Measurements from ENCODE around the gene KAT6B. TPM values are rescaled to one million over a fixed set of nuclear protein-coding genes. Genes with fewer than 3 reads are reported as not detected.
"Not testable (repeated sequence)": the region's sequence is repeated elsewhere in the genome, so short reads cannot be mapped to it uniquely, and the experiment has no call there.

Gene KAT6B
- total RNA-seq, 2 experiments from 2014 or later = 36.7 to 47.2 TPM

DNA sequence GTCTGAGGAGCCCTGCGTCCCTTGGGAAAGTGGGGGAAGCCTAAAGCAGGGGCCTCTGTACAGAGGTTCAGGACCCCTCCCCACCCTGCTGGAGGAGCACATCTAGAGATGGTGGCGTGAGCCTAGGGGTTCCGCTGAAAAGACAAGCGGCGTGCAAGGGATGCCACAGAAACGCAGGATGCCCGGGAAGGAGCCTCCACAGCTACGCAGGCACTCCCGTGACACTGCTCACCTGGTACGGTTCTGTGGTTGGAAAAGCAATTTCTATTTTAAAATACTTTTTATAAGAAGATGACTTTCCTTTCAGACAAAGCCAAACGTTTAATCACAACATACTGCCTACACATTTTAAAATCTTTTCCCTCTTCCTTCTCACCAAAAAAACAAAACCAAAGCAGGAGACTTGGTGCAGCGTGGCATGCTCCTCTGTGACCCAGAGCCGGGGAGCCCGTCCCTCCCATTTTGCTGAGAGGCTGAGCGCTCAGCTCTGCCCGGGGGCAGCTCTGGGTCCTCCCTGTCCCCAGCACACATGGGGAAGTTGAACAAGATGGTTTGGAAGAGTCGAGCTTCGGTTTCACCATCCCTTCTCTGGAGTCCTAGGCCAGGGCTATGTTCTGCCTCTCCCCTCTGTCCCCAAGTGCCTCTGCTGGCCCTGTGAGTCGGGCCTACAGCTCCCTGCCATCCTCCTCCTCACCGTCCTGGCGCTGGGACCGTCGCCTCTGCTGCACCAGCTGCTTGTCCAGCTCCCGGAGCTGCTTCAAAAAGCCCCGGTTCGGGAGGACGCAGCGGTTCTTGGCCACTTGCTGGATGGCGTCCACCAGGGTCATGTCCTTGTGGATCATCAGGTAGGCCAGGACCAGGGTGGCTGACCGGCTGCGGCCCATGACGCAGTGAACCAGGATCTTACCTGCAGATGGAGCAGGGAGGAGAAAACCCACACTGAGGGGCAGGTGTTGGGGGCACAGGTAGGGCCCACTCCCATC lies 211.1 kb downstream of the KAT6B start:
- Mint-ChIP-seq H3K27me3 (no peaks in the 10 kb centered on the region), H3K4me3 (no peak overlapping the region), H3K9me3 (no peaks in the 10 kb centered on the region), H3K27ac (no peak overlapping the region), H3K36me3 (peaks cover 7% of the 10 kb centered on the region), H3K4me1 (peaks cover 19% of the 10 kb centered on the region)
- POLR2A ChIA-PET = no interaction called here
- no peak for DNase-seq
- no peak for ATAC-seq (ENCODE audit: low read depth)

GRCh38 chr10:75038335-75038734 lies 211.9 kb downstream of the KAT6B start:
- POLR2A ChIA-PET = no interaction called here
- H3K27ac Mint-ChIP-seq = no peak overlapping the region
- H3K36me3 Mint-ChIP-seq = peaks cover 7% of the 10 kb centered on the region
- no peak overlapping the region for H3K4me3 Mint-ChIP-seq
- ATAC-seq (ENCODE audit: low read depth) (no peak), DNase-seq (no peak)
- no peaks in the 10 kb centered on the region for H3K9me3 Mint-ChIP-seq
- H3K4me1 Mint-ChIP-seq = peaks cover 19% of the 10 kb centered on the region
- H3K27me3 Mint-ChIP-seq = no peaks in the 10 kb centered on the region

GRCh38 chr10:75040576-75040975 lies 214.2 kb downstream of the KAT6B start:
- Mint-ChIP-seq H3K27ac (no peak overlapping the region), H3K4me1 (peaks cover 12% of the 10 kb centered on the region), H3K4me3 (no peak overlapping the region), H3K9me3 (no peaks in the 10 kb centered on the region), H3K27me3 (no peaks in the 10 kb centered on the region), H3K36me3 (no peaks in the 10 kb centered on the region)
- DNase-seq = no peak
- ATAC-seq (ENCODE audit: low read depth) = no peak
- POLR2A ChIA-PET = no interaction called here

DNA sequence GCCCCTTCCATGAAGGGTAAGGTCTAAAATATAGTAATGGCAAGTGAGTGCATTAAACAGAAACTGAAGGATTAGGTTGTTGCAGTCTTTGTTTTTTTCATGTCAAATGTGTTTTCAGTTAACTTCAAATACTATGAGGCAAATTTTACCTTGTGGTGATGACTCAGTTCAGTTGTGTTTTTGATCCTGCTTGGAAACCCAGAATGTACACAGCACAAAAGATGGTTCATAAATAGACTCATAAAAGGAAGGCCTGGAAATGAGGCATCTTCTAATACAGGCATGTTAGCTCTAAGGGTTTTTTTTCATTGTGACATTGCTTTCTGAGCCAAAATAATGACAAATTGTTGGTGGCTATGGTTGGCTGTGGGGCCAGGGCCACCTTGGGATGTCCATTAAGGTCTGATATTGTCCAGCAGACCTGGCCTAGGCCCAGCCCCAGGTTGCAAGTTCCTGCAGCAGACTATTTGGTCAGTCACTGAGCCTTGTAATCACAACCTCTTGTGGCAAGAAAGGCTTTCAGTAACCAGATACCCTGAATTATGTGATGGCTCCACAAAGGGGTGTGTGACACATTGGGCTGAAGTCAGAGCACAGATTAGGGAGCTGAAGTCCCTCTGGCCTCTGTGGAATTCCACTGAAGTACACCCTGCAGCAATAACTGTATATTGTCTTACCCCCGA lies 216.0 kb downstream of the KAT6B start:
- Mint-ChIP-seq H3K9me3 (no peaks in the 10 kb centered on the region), H3K27ac (no peak overlapping the region), H3K36me3 (no peaks in the 10 kb centered on the region), H3K4me1 (peaks cover 10% of the 10 kb centered on the region), H3K27me3 (no peaks in the 10 kb centered on the region), H3K4me3 (no peak overlapping the region)
- DNase-seq = no peak
- POLR2A ChIA-PET = interaction anchor here (1.1 kb wide), 1 partner anchor 8 kb away, joined by 3 read pairs; no protein-coding TSS in a partner anchor
- ATAC-seq (ENCODE audit: low read depth) = no peak

GRCh38 chr10:75043256-75044131 lies 217.1 kb downstream of the KAT6B start:
- peak; percentile 65 for ATAC-seq (ENCODE audit: low read depth)
- Mint-ChIP-seq H3K4me1 (peaks cover 10% of the 10 kb centered on the region), H3K27me3 (no peaks in the 10 kb centered on the region)

GRCh38 chr10:75048669-75049098 lies 222.3 kb downstream of the KAT6B start:
- Mint-ChIP-seq H3K36me3 (no peaks in the 10 kb centered on the region), H3K4me3 (no peak overlapping the region), H3K9me3 (no peaks in the 10 kb centered on the region), H3K27me3 (no peaks in the 10 kb centered on the region), H3K27ac (no peak overlapping the region), H3K4me1 (peaks cover 10% of the 10 kb centered on the region)
- ATAC-seq (ENCODE audit: low read depth) (no peak), DNase-seq (no peak)
- POLR2A ChIA-PET = no interaction called here

More at GRCh38 chr10:75043256-75044131, 217.1 kb downstream of the KAT6B start:
- Mint-ChIP-seq H3K9me3 (no peaks in the 10 kb centered on the region), H3K36me3 (no peaks in the 10 kb centered on the region), H3K27ac (no peak overlapping the region), H3K4me3 (peak overlapping the region; percentile 53)
- POLR2A ChIA-PET = interaction anchor here (1.1 kb wide), 1 partner anchor 9 kb away, joined by 3 read pairs; no protein-coding TSS in a partner anchor
- DNase-seq = peak; percentile 50

- H3K27ac Mint-ChIP-seq = no peak overlapping the region
- H3K27me3 Mint-ChIP-seq = no peaks in the 10 kb centered on the region
- H3K9me3 Mint-ChIP-seq = no peaks in the 10 kb centered on the region
Observed at GRCh38 chr10:75049316-75050148, 223.1 kb downstream of the KAT6B start.

DNA sequence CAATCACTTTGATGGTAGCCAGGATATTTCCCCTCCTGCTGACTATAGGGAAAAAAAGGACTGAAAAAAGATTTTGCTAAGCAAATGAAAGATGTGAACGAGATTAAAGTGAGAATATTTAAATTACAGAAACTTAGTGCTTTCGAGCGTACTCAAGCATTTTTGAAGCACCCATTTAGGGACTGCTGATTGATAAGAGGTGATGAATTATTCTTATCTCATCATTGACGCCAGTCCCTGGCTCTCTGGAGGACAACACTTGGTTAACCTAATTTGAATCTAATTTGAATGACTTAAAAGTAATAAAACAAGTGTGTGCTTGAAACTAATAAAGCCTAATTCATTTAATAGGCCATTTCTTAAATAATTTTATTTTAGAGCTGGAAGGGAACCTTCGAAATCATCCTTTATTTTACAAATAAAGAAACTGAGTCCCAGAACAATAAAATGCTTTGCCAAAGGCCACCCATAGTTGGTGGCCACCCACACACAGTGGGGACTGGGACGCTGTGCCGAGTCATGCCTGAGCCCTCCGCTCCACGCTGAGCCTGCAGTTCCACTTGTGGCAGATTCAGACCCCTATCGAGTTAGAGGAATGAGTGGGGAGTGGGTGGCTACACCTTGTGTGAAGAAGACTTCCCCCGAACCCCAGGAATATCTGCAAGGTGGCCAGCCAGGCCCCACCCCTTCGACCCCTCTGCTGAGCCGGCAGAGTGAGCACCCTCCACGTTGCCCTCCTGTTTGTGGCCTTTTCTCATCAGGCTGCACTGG lies 223.9 kb downstream of the KAT6B start:
- H3K9me3 Mint-ChIP-seq = no peaks in the 10 kb centered on the region
- H3K27me3 Mint-ChIP-seq = no peaks in the 10 kb centered on the region
- no peak for DNase-seq
- H3K4me1 Mint-ChIP-seq = peaks cover 5% of the 10 kb centered on the region
- POLR2A ChIA-PET = no interaction called here
- H3K36me3 Mint-ChIP-seq = no peaks in the 10 kb centered on the region
- no peak overlapping the region for H3K4me3 Mint-ChIP-seq
- no peak for ATAC-seq (ENCODE audit: low read depth)
- no peak overlapping the region for H3K27ac Mint-ChIP-seq

More at GRCh38 chr10:75049316-75050148, 223.1 kb downstream of the KAT6B start:
- POLR2A ChIA-PET = no interaction called here
- no peak for DNase-seq
- Mint-ChIP-seq H3K4me3 (no peak overlapping the region), H3K36me3 (no peaks in the 10 kb centered on the region), H3K4me1 (peaks cover 7% of the 10 kb centered on the region)
- ATAC-seq (ENCODE audit: low read depth) = no peak

DNA sequence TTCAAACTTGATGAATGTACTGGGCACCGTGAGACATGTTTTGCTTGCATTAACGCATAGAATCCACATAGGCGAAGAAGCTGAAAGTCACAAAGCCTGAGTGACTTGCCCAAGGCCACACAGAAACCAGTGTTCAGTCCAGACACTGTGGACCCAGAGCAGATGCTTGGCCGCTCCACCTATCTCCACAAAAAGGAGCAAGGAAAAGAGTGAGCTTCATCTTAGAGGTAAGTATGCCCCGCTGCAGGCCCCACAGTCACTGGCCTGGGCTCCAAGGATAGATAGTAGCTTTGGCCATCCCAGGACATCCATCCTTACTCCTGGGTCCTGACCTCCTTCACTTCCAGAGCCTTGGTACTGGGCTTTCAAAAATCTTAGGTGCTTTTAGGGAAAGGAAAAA lies 224.9 kb downstream of the KAT6B start:
- Mint-ChIP-seq H3K9me3 (no peaks in the 10 kb centered on the region), H3K4me3 (no peak overlapping the region), H3K4me1 (peaks cover 6% of the 10 kb centered on the region), H3K27me3 (peaks cover 2% of the 10 kb centered on the region), H3K27ac (no peak overlapping the region), H3K36me3 (no peaks in the 10 kb centered on the region)
- POLR2A ChIA-PET = no interaction called here
- ATAC-seq (ENCODE audit: low read depth) = no peak
- no peak for DNase-seq

GRCh38 chr10:75055896-75056406 lies 229.6 kb downstream of the KAT6B start:
- H3K4me3 Mint-ChIP-seq; H3K27me3 Mint-ChIP-seq; DNase-seq; POLR2A ChIA-PET; H3K27ac Mint-ChIP-seq; H3K4me1 Mint-ChIP-seq; ATAC-seq (ENCODE audit: low read depth); H3K36me3 Mint-ChIP-seq; H3K9me3 Mint-ChIP-seq: not testable (repeated sequence)

DNA sequence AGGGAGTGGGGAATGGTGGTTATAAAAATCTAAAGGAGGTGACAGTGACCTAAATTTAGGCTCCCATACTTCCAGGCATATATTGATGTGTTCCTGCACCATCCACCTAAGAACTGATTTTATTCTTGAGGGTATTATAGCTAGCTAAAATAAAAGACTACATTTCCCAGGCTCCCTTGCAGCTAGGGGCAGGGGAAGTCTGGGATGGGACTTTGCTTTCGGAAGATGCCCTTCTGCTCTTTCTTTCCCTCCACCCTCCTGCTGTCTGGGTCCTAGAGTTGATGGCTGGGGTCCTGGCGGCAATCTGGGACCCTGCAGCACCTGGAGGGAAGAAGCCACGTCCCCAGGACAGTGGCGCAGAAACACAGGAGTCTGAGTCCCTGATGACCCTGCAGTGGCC lies 231.3 kb downstream of the KAT6B start:
- Mint-ChIP-seq H3K27me3 (peaks cover 2% of the 10 kb centered on the region), H3K4me1 (peaks cover 6% of the 10 kb centered on the region), H3K4me3 (no peak overlapping the region), H3K9me3 (no peaks in the 10 kb centered on the region), H3K36me3 (no peaks in the 10 kb centered on the region), H3K27ac (no peak overlapping the region)
- no peak for ATAC-seq (ENCODE audit: low read depth)
- no peak for DNase-seq
- POLR2A ChIA-PET = no interaction called here

GRCh38 chr10:75058161-75058560 lies 231.8 kb downstream of the KAT6B start:
- Mint-ChIP-seq H3K4me1 (peaks cover 7% of the 10 kb centered on the region), H3K36me3 (no peaks in the 10 kb centered on the region), H3K27ac (no peak overlapping the region), H3K9me3 (no peaks in the 10 kb centered on the region), H3K27me3 (peaks cover 2% of the 10 kb centered on the region), H3K4me3 (no peak overlapping the region)
- ATAC-seq (ENCODE audit: low read depth) (no peak), DNase-seq (no peak)
- POLR2A ChIA-PET = no interaction called here
